ENCODE measurements around the gene COLEC11. TPM values are rescaled to one million over a fixed set of nuclear protein-coding genes. Genes with fewer than 3 reads are reported as not detected.

Gene COLEC11
- total RNA-seq, 1 experiment from 2014 or later: 0.39 TPM

GRCh38 chr2:3647831-3648651 lies 53.1 kb downstream of the COLEC11 start:
- Histone ChIP-seq H3K27ac (ENCODE audit: insufficient read length, low read depth, low read length) (no peak overlapping the region), H4K91ac (ENCODE audit: insufficient read length, low read depth, low read length) (no peak overlapping the region), H2BK12ac (ENCODE audit: insufficient read length, low read depth, low read length) (no peak overlapping the region), H4K20me1 (ENCODE audit: control insufficient read depth, insufficient read depth, insufficient read length) (no peaks in the 10 kb centered on the region), H3K79me2 (ENCODE audit: insufficient read depth, low read length) (no peaks in the 10 kb centered on the region), H3K23me2 (ENCODE audit: insufficient read length, low read depth, low read length, poor library complexity, severe bottlenecking) (peaks cover 2% of the 10 kb centered on the region), H2BK120ac (ENCODE audit: low read depth, low read length, poor library complexity, severe bottlenecking) (no peak overlapping the region), H4K8ac (replicated peaks; ENCODE audit: insufficient read length, low read depth, low read length) (no peak overlapping the region), H2BK5ac (ENCODE audit: insufficient read length, low read length) (no peak overlapping the region), H3K9me3 (ENCODE audit: control insufficient read depth, low read depth, low read length) (no peaks in the 10 kb centered on the region), H3K27me3 (ENCODE audit: insufficient read depth, low read length) (no peaks in the 10 kb centered on the region), H3K4ac (ENCODE audit: low read depth, low read length) (no peak overlapping the region), H3K14ac (ENCODE audit: insufficient read depth, low read length) (no peak overlapping the region; the same call in 1 of the 2 replicates), H3K56ac (ENCODE audit: insufficient read length, low read depth, low read length) (no peak overlapping the region), H2BK15ac (ENCODE audit: low read depth, low read length) (no peak overlapping the region), H3K9ac (ENCODE audit: extremely low read depth, insufficient read length, low read length) (no peak overlapping the region), H2BK20ac (ENCODE audit: low read depth, low read length, poor library complexity, severe bottlenecking) (no peak overlapping the region), H3K4me1 (ENCODE audit: insufficient read depth, low read length) (no peaks in the 10 kb centered on the region), H3K4me2 (ENCODE audit: insufficient read depth, insufficient read length, low read length) (no peak overlapping the region), H3K18ac (ENCODE audit: insufficient read length, low read depth, low read length) (no peak overlapping the region), H3K79me1 (ENCODE audit: insufficient read depth, low read depth, low read length, poor library complexity, severe bottlenecking) (no peaks in the 10 kb centered on the region), H3K23ac (ENCODE audit: insufficient read length, low read depth, low read length) (no peak overlapping the region), H3T11ph (ENCODE audit: low read length) (no peak overlapping the region), H4K5ac (ENCODE audit: insufficient read length, low read depth, low read length) (no peak overlapping the region), H2AFZ (ENCODE audit: low read length) (no peak overlapping the region), H2AK5ac (ENCODE audit: insufficient read length, low read length) (no peak overlapping the region)
- WGBS (ENCODE audit: extremely low coverage, insufficient read length, low lambda C conversion rate): no CpG with 5 or more reads among the region's 14 CpGs
- Mint-ChIP-seq H3K27me3 (ENCODE audit: low read depth) (peaks cover 16% of the 10 kb centered on the region), H3K4me1 (peaks cover 13 to 17% of the 10 kb centered on the region in 2 experiments), H3K4me3 (no peak overlapping the region), H3K9me3 (no peaks in the 10 kb centered on the region; a peak in 1 of 5 replicates), H3K27ac (no peak overlapping the region; a peak in 1 of 7 replicates), H3K36me3 (ENCODE audit: insufficient read depth in 1 of 3, low read depth in 3 of 3) (no peaks in the 10 kb centered on the region)
- no peak for TF ChIP-seq CTCF (conservative IDR thresholded peaks at IDR 0.05)
- no peak for DNase-seq

Data from H9 (cell line).